HEK293 (cell line): ENCODE data around the gene DAPK2.

Experiments used
- CTCF ChIA-PET: fragments of 350-600 bp; formaldehyde crosslinking; extraction: SDS; loops from one replicate; lab custom pipeline; 2021; ENCODE audit warnings: antibody characterized with exemption; lab: Yijun Ruan, JAX
- POLR2A ChIA-PET: fragments of 300-600 bp; formaldehyde crosslinking; extraction: SDS; loops from one replicate; lab custom pipeline; 2020; ENCODE audit warnings: antibody characterized with exemption, inconsistent platforms; lab: Yijun Ruan, JAX
- H3K27ac ChIP-seq: fragments of 200-500 bp; sonication (Bioruptor generic); 2 replicates; pipeline ENCODE4 v1.5.1; 2014; ENCODE audit warnings: low read depth, low read length, control low read depth, inconsistent platforms; ENCODE audit errors: extremely low read depth
- H3K36me3 ChIP-seq, 2 experiments: fragments of 200-500 bp in 1 of 2; sonication (Bioruptor generic) in 1 of 2; 1 replicate in 1 of 2; 2 replicates in 1 of 2; pipeline ENCODE4 v1.5.1; 2014 to 2017; ENCODE audit warnings: inconsistent platforms in 2 of 2, low read length in 2 of 2; ENCODE audit not compliant: control insufficient read depth in 2 of 2, insufficient read depth in 1 of 2
- H3K4me1 ChIP-seq: fragments of 200-500 bp; sonication (Bioruptor generic); 2 replicates; pipeline ENCODE4 v1.5.1; 2014; ENCODE audit warnings: mild to moderate bottlenecking, low read length, inconsistent platforms; ENCODE audit not compliant: control insufficient read depth, insufficient read depth
- H3K4me3 ChIP-seq: 2 replicates; pipeline ENCODE4 v1.5.1; 2011; ENCODE audit warnings: low read depth, mild to moderate bottlenecking, control low read depth, low read length, moderate library complexity
- H3K9me3 ChIP-seq: fragments of 200-500 bp; sonication (Bioruptor generic); 2 replicates; pipeline ENCODE4 v1.5.1; 2014; ENCODE audit warnings: low read depth, low read length, inconsistent platforms; ENCODE audit not compliant: control insufficient read depth, insufficient read depth
- BCL11B ChIP-seq: fragments of 450-650 bp; formaldehyde crosslinking; IDR thresholded peaks from 2 replicates; pipeline ENCODE4 v1.5.1; 2016; ENCODE audit warnings: low read depth, missing biosample characterization, missing genetic modification characterization
- MEIS1 ChIP-seq: sonication (generic); formaldehyde crosslinking; IDR thresholded peaks from 2 replicates; pipeline ENCODE4 v1.8.1; 2022; ENCODE audit warnings: missing genetic modification reagents, mild to moderate bottlenecking, borderline replicate concordance
- OVOL3 ChIP-seq: fragments of 450-650 bp; formaldehyde crosslinking; IDR thresholded peaks from 2 replicates; pipeline ENCODE4 v1.5.1; 2016; ENCODE audit warnings: missing biosample characterization, missing genetic modification characterization
- ZBTB17 ChIP-seq: fragments of 450-650 bp; formaldehyde crosslinking; IDR thresholded peaks from 2 replicates; pipeline ENCODE4 v1.5.1; 2016; ENCODE audit warnings: missing biosample characterization, missing genetic modification characterization
- ZBTB26 ChIP-seq: fragments of 450-650 bp; formaldehyde crosslinking; optimal IDR thresholded peaks from 2 replicates; pipeline ENCODE3; 2016; ENCODE audit warnings: missing biosample characterization, mild to moderate bottlenecking, missing genetic modification characterization
- ZFP3 ChIP-seq: fragments of 450-650 bp; formaldehyde crosslinking; IDR thresholded peaks from 2 replicates; pipeline ENCODE4 v1.5.1; 2016; ENCODE audit warnings: low read depth, missing biosample characterization, missing genetic modification characterization
- ZIC2 ChIP-seq: fragments of 450-650 bp; formaldehyde crosslinking; IDR thresholded peaks from 2 replicates; pipeline ENCODE4 v1.5.1; 2016; ENCODE audit warnings: missing biosample characterization, missing genetic modification characterization
- ZNF121 ChIP-seq: fragments of 450-650 bp; formaldehyde crosslinking; IDR thresholded peaks from 2 replicates; pipeline ENCODE4 v1.5.1; 2016; ENCODE audit warnings: missing biosample characterization, missing genetic modification characterization
- ZNF157 ChIP-seq: fragments of 450-650 bp; formaldehyde crosslinking; IDR thresholded peaks from 2 replicates; pipeline ENCODE4 v1.5.1; 2016; ENCODE audit warnings: missing biosample characterization, missing genetic modification characterization
- ZNF37A ChIP-seq: fragments of 450-650 bp; IDR thresholded peaks from 2 replicates; pipeline ENCODE4 v1.5.1; 2018; ENCODE audit warnings: missing biosample characterization, missing genetic modification characterization
- ZNF394 ChIP-seq: fragments of 450-650 bp; formaldehyde crosslinking; IDR thresholded peaks from 2 replicates; pipeline ENCODE4 v1.5.1; 2016; ENCODE audit warnings: missing biosample characterization, missing genetic modification characterization, mild to moderate bottlenecking, moderate library complexity, borderline replicate concordance
- ZNF561 ChIP-seq: fragments of 450-650 bp; IDR thresholded peaks from 2 replicates; pipeline ENCODE4 v1.5.1; 2018; ENCODE audit warnings: missing biosample characterization, missing genetic modification characterization, borderline replicate concordance
- ZNF580 ChIP-seq: fragments of 450-650 bp; formaldehyde crosslinking; IDR thresholded peaks from 2 replicates; pipeline ENCODE4 v1.5.1; 2016; ENCODE audit warnings: missing biosample characterization, missing genetic modification characterization
- ZNF624 ChIP-seq: fragments of 450-650 bp; formaldehyde crosslinking; IDR thresholded peaks from 2 replicates; pipeline ENCODE4 v1.5.1; 2017; ENCODE audit warnings: missing biosample characterization, missing genetic modification characterization
- ZNF660 ChIP-seq: fragments of 450-650 bp; IDR thresholded peaks from 2 replicates; pipeline ENCODE4 v1.5.1; 2018; ENCODE audit warnings: missing biosample characterization, mild to moderate bottlenecking, missing genetic modification characterization
- ZSCAN4 ChIP-seq: fragments of 450-650 bp; formaldehyde crosslinking; IDR thresholded peaks from 2 replicates; pipeline ENCODE4 v1.5.1; 2017; ENCODE audit warnings: missing biosample characterization, missing genetic modification characterization
- ZSCAN5A ChIP-seq: fragments of 450-650 bp; formaldehyde crosslinking; IDR thresholded peaks from 2 replicates; pipeline ENCODE4 v1.5.1; 2016; ENCODE audit warnings: missing biosample characterization, missing genetic modification characterization

Gene DAPK2

GRCh38 chr15:63860555-63860954 lies 185.7 kb downstream of the DAPK2 start (continued):
- TF ChIP-seq ZNF580 (tag by site-specific recombination) (no peak), ZNF394 (tag by site-specific recombination) (no peak), ZBTB17 (tag by site-specific recombination) (no peak), ZSCAN4 (tag by site-specific recombination) (no peak)

GRCh38 chr15:63860155-63860554 lies 186.1 kb downstream of the DAPK2 start:
- Histone ChIP-seq H3K4me1 (no peaks in the 10 kb centered on the region), H3K27ac (no peak overlapping the region), H3K9me3 (no peaks in the 10 kb centered on the region), H3K4me3 (no peak overlapping the region), H3K36me3 (no peaks in the 10 kb centered on the region)
- POLR2A ChIA-PET, result no interaction called here
- no peak for TF ChIP-seq ZSCAN5A (tag by site-specific recombination)
- CTCF ChIA-PET, result interaction anchor here (1.0 to 1.4 kb wide), 2 partner anchors 31 to 209 kb away, joined by 3 to 4 read pairs; no protein-coding TSS in a partner anchor

GRCh38 chr15:63858881-63859280 lies 187.4 kb downstream of the DAPK2 start:
- Histone ChIP-seq H3K4me3 (no peak overlapping the region), H3K27ac (no peak overlapping the region), H3K36me3 (no peaks in the 10 kb centered on the region), H3K9me3 (no peaks in the 10 kb centered on the region), H3K4me1 (no peaks in the 10 kb centered on the region)
- TF ChIP-seq ZIC2 (tag by site-specific recombination), result no peak
- TF ChIP-seq ZBTB26, result no peak
- no peak for TF ChIP-seq ZFP3 (tag by site-specific recombination)
- TF ChIP-seq BCL11B (tag by site-specific recombination), result no peak
- no peak for TF ChIP-seq ZNF561
- no peak for TF ChIP-seq ZNF624 (tag by site-specific recombination)
- no peak for TF ChIP-seq ZNF660
- TF ChIP-seq ZNF37A (tag by site-specific recombination), result no peak
- CTCF ChIA-PET, result interaction anchor here (0.7 kb wide), 1 partner anchor 339 kb away, joined by 4 read pairs; no protein-coding TSS in a partner anchor
- POLR2A ChIA-PET, result no interaction called here

GRCh38 chr15:63858448-63858847 lies 187.8 kb downstream of the DAPK2 start:
- H3K4me1 ChIP-seq, result no peaks in the 10 kb centered on the region
- TF ChIP-seq ZNF121 (tag by site-specific recombination) (peak; percentile 19; the same call in 1 of the 2 replicates), ZNF157 (tag by site-specific recombination) (no peak), MEIS1 (CRISPR knock-in tag) (no peak), OVOL3 (tag by site-specific recombination) (no peak)
- ChIA-PET POLR2A (no interaction called here), CTCF (interaction anchor here (0.6 to 0.7 kb wide), 2 partner anchors 33 to 338 kb away, joined by 3 to 4 read pairs; no protein-coding TSS in a partner anchor)
- no peak overlapping the region for H3K4me3 ChIP-seq
- H3K27ac ChIP-seq, result no peak overlapping the region
- H3K9me3 ChIP-seq, result no peaks in the 10 kb centered on the region
- no peaks in the 10 kb centered on the region for H3K36me3 ChIP-seq
